ENCODE results near the gene NCAM2. TPM values are rescaled to one million over a fixed set of nuclear protein-coding genes. Genes with fewer than 3 reads are reported as not detected.

NCAM2 gene
- total RNA-seq, 4 donors from 2014 or later: 0.67 to 0.95 TPM; not detected in 2

DNA sequence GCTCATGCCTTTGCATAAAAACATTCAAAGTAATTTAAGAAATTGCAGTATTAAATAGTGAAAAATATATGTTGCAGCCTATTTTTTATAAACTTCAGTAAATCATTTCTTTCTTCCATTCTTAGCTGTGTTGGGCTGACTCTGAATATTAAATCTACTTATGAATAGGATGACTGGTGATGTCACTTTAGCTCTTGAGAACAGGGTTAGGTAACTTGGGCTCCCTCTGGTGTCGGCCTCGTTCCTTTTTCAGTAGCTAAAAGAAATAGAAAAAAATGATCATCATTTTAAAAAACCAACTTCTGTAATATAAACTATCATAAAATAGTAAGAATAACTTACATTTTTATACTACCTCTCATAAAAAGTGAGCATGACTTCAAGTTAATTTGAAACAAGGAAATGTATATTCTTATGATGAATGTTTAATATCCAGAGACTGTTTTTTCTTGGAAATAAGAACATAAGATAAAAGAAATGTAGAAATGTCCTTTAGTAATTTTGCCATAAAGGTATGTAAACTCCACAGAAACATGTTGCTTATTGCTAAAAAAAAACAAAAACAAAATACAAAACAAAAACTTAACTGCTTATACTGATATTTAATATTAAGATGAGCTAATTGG is 26.8 kb upstream of the NCAM2 start:
- H3K36me3 ChIP-seq: no peaks in the 10 kb centered on the region
- intact Hi-C loops (cut with DNase I): no loop called here
- H3K27me3 ChIP-seq: no peaks in the 10 kb centered on the region
- no peak overlapping the region for H3K27ac ChIP-seq
- 0% methylated on average over 2 of the region's 2 CpGs for WGBS, 2 donors
- no peaks in the 10 kb centered on the region for H3K9me3 ChIP-seq
- H3K4me1 ChIP-seq: no peaks in the 10 kb centered on the region
- no peak overlapping the region for H3K4me3 ChIP-seq
- TF ChIP-seq, protein P1, sequence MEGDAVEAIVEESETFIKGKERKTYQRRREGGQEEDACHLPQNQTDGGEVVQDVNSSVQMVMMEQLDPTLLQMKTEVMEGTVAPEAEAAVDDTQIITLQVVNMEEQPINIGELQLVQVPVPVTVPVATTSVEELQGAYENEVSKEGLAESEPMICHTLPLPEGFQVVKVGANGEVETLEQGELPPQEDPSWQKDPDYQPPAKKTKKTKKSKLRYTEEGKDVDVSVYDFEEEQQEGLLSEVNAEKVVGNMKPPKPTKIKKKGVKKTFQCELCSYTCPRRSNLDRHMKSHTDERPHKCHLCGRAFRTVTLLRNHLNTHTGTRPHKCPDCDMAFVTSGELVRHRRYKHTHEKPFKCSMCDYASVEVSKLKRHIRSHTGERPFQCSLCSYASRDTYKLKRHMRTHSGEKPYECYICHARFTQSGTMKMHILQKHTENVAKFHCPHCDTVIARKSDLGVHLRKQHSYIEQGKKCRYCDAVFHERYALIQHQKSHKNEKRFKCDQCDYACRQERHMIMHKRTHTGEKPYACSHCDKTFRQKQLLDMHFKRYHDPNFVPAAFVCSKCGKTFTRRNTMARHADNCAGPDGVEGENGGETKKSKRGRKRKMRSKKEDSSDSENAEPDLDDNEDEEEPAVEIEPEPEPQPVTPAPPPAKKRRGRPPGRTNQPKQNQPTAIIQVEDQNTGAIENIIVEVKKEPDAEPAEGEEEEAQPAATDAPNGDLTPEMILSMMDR (IDR thresholded peaks at IDR 0.05): peak in 3 of 6 experiments; percentile 11 to 31 (median 28)
- no peak for TF ChIP-seq POLR2A (IDR thresholded peaks at IDR 0.05)
- no peak for DNase-seq

DNA sequence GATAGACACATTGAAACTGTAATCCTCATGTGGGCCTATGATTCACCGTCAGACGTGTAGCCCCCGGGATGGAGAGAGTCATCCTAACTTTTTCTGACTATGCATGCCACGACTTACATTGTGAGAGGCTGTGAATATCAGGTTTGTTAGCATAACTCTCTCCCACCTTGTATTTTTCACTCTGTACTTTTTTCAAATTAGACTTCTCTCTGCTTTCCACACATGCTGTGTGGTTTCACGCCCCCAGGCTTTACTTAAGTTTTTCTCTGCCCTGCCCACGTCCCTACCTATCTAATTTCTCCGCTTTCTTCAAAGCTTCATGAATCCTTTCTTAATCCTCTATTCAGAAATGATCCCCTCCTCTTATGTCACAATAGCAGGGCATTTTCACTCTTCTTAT is 3.4 kb upstream of the NCAM2 start:
- no peak for DNase-seq
- Histone ChIP-seq H3K9me3 (no peaks in the 10 kb centered on the region), H3K27me3 (peaks cover 0 to 23% (median 1%) of the 10 kb centered on the region in 4 donors), H3K4me1 (peaks cover 0 to 24% (median 12%) of the 10 kb centered on the region in 3 donors), H3K27ac (no peak overlapping the region), H3K36me3 (no peaks in the 10 kb centered on the region), H3K4me3 (no peak overlapping the region)
- intact Hi-C loops (cut with DNase I): no loop called here
- TF ChIP-seq, protein P1 (IDR thresholded peaks at IDR 0.05): no peak
- no peak for TF ChIP-seq POLR2A (IDR thresholded peaks at IDR 0.05)
- WGBS, 2 donors: 55 to 65% methylated on average over 7 of the region's 7 CpGs

DNA sequence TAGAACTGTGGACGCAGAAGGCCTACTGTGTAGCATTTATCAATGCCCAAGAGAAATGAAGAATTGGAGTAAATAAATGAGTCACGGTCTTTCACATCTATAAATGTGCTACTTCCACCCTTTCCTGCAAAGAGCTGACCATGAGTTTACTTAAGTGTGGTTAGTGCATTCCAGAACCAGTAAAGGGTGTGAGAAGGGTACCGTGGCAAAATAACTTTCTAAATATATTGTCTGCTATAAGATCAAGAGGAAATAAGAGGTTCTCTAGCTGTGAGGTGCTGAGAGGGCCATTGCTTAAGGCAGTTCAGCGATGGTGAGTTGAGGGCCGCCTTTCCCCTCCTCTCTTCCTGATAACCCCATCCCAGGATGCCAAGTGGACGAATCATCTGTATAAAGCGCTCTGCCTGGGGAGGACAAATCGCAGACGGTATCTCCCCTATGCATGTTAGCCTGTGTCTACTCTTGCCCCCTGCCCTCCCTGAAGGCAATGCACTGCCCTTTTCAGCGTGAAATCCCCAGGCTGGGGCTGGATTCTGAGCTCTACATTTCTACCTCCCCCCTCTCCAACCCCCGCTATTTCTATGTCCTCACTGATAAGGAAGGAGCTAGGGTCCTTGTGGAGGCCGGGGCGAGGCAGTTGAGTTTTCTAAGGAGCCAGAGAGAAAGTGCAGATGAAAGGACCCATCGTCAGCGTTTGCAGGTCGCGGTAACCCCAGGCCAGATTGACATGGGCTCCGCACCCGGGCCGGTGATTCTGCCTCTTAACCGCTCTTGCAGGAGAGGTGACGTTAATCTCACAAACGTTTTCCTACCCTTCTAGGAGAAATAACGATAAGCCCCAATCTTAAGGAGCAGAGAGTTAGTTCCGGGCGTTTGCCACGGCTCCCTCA is 1.5 kb upstream of the NCAM2 start:
- 36 to 38% methylated on average over 21 to 25 of the region's 27 CpGs for WGBS, 2 donors
- intact Hi-C loops (cut with DNase I): no loop called here
- H3K27me3 ChIP-seq: peaks cover 0 to 23% (median 1%) of the 10 kb centered on the region in 4 donors
- H3K4me1 ChIP-seq: peaks cover 0 to 24% (median 12%) of the 10 kb centered on the region in 3 donors
- DNase-seq: no peak
- no peaks in the 10 kb centered on the region for H3K36me3 ChIP-seq
- no peak overlapping the region for H3K27ac ChIP-seq
- TF ChIP-seq, protein P1 (IDR thresholded peaks at IDR 0.05): no peak
- peak overlapping the region in 3 of 4 donors; percentile 41 to 72 (median 43) for H3K4me3 ChIP-seq
- H3K9me3 ChIP-seq: no peaks in the 10 kb centered on the region

DNA sequence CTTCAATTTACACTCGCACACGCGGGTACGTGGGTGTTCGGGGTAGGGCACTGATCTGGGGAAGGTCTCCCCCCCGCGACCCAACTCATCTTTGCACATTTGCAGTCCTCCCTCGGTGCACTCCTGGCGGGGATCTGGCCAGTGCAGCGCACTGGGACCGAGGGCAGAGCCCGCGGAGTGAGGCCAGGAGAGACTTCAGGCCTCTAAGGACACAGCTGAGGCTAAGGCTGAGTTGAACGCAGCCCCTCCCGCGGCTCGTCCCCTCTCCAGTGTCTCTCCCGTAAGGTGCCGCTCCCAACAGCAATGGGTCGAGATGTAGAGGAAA is 936 bp upstream of the NCAM2 start:
- Histone ChIP-seq H3K4me3 (peak overlapping the region; percentile 22 to 72 (median 42)), H3K27ac (no peak overlapping the region), H3K9me3 (no peaks in the 10 kb centered on the region), H3K36me3 (no peaks in the 10 kb centered on the region), H3K27me3 (peaks cover 0 to 23% (median 1%) of the 10 kb centered on the region in 4 donors), H3K4me1 (peaks cover 0 to 24% (median 12%) of the 10 kb centered on the region in 3 donors)
- no peak for DNase-seq
- intact Hi-C loops (cut with DNase I): no loop called here
- WGBS, 2 donors: 0 to 10% methylated on average over 1 to 5 of the region's 20 CpGs
- TF ChIP-seq, protein P1 (IDR thresholded peaks at IDR 0.05): no peak
- no peak for TF ChIP-seq POLR2A (IDR thresholded peaks at IDR 0.05)

DNA sequence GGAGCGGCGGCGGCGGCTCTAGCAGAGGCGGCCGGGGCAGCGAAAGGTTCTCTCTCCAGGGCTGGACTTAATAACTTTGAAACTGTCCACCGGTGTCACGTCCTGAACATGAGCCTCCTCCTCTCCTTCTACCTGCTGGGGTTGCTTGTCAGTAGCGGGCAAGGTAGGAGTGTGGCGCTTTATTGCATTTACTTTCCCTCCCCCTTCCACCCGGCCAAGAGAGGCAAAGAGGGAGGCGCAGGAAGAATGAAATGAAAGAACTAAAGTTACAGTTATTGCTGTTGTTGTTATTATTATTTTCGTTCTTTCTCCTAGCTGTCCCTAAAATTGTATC is 214 bp downstream of the NCAM2 start:
- TF ChIP-seq POLR2A (IDR thresholded peaks at IDR 0.05): no peak
- TF ChIP-seq, protein P1 (IDR thresholded peaks at IDR 0.05): no peak

More for the DNA sequence above, 214 bp downstream of the NCAM2 start:
- H3K27me3 ChIP-seq: peaks cover 0 to 23% (median 1%) of the 10 kb centered on the region in 4 donors
- intact Hi-C loops (cut with DNase I): no loop called here
- H3K4me3 ChIP-seq: peak overlapping the region; percentile 22 to 72 (median 42)
- peaks cover 0 to 24% (median 12%) of the 10 kb centered on the region in 3 donors for H3K4me1 ChIP-seq
- H3K27ac ChIP-seq: no peak overlapping the region
- no peak for DNase-seq
- H3K9me3 ChIP-seq: no peaks in the 10 kb centered on the region
- no peaks in the 10 kb centered on the region for H3K36me3 ChIP-seq
- 1 to 3% methylated on average over 3 to 5 of the region's 14 CpGs for WGBS, 2 donors

Measured in esophagus squamous epithelium (tissue), 5 donors.